Karpas-422 (cell line): Measurements from ENCODE around the gene RECQL5. TPM values are rescaled to one million over a fixed set of nuclear protein-coding genes. Genes with fewer than 3 reads are reported as not detected.

Experiments
- DNase-seq: peaks from one replicate; pipeline ENCODE4 v3.0.0-alpha.2; 2015
- H2AFZ ChIP-seq: fragments of 200-600 bp; sonication (generic); 2 replicates; pipeline ENCODE4 v1.6.1; 2014; ENCODE audit warnings: antibody characterized with exemption, low read length, mixed read lengths
- H3K27ac ChIP-seq: fragments of 200-600 bp; sonication (generic); 2 replicates; pipeline ENCODE4 v1.5.1; 2014; ENCODE audit warnings: mild to moderate bottlenecking, low read length, moderate library complexity
- H3K27me3 ChIP-seq: fragments of 200-600 bp; sonication (generic); 2 replicates; pipeline ENCODE4 v1.6.1; 2014; ENCODE audit warnings: low read length, mixed read lengths
- H3K36me3 ChIP-seq: fragments of 200-600 bp; sonication (generic); 2 replicates; pipeline ENCODE4 v1.6.1; 2014; ENCODE audit warnings: low read length, mixed read lengths; ENCODE audit not compliant: insufficient read depth
- H3K4me1 ChIP-seq: fragments of 200-600 bp; sonication (generic); 2 replicates; pipeline ENCODE4 v1.6.1; 2014; ENCODE audit warnings: mild to moderate bottlenecking, low read length, mixed read lengths
- H3K4me2 ChIP-seq: fragments of 200-600 bp; sonication (generic); 2 replicates; pipeline ENCODE4 v1.6.1; 2014; ENCODE audit warnings: low read length, low read depth, mild to moderate bottlenecking; ENCODE audit not compliant: poor library complexity, severe bottlenecking
- H3K4me3 ChIP-seq: fragments of 200-600 bp; sonication (generic); 2 replicates; pipeline ENCODE4 v1.5.1; 2014; ENCODE audit warnings: mild to moderate bottlenecking, antibody characterized with exemption, low read length, mixed read lengths
- H3K79me2 ChIP-seq: fragments of 200-600 bp; sonication (generic); 2 replicates; pipeline ENCODE4 v1.6.1; 2014; ENCODE audit warnings: mild to moderate bottlenecking, low read length, mixed read lengths
- H3K9ac ChIP-seq: fragments of 200-600 bp; sonication (generic); 2 replicates; pipeline ENCODE4 v1.6.0; 2014; ENCODE audit warnings: low read length
- H3K9me2 ChIP-seq: fragments of 200-600 bp; sonication (generic), shearing (Covaris generic); replicated peaks from 2 replicates; pipeline ENCODE4 v1.6.0; 2014; ENCODE audit warnings: mild to moderate bottlenecking, low read length, moderate library complexity; ENCODE audit not compliant: insufficient read depth
- H3K9me3 ChIP-seq: fragments of 300-700, 200-600 bp; sonication (generic); 2 replicates; pipeline ENCODE4 v1.6.1; 2014; ENCODE audit warnings: low read length, mixed read lengths
- H4K20me1 ChIP-seq: fragments of 200-600 bp; sonication (generic); 2 replicates; pipeline ENCODE4 v1.6.1; 2014; ENCODE audit warnings: mild to moderate bottlenecking, antibody characterized with exemption, low read length, low read depth; ENCODE audit not compliant: insufficient read depth
- total RNA-seq: library from RNA; depleted of rRNA; stranded (reverse); fragments of >200 nt; shearing (Covaris generic); gene quantifications from 2 replicates; pipeline ENCODE4 v1.2.3, GENCODE V29; 2014; ENCODE audit warnings: low replicate concordance

RECQL5 gene
- total RNA-seq, 1 experiment from 2014 or later, result 29.4 TPM

GRCh38 chr17:75627094-75627493, 39.9 kb downstream of the RECQL5 start:
- Histone ChIP-seq H3K27ac (no peak overlapping the region), H3K4me3 (no peak overlapping the region), H4K20me1 (no peaks in the 10 kb centered on the region), H2AFZ (no peak overlapping the region), H3K4me1 (no peaks in the 10 kb centered on the region), H3K9me2 (no peaks in the 10 kb centered on the region), H3K4me2 (no peak overlapping the region), H3K9me3 (no peaks in the 10 kb centered on the region), H3K27me3 (no peaks in the 10 kb centered on the region), H3K9ac (no peak overlapping the region), H3K79me2 (no peaks in the 10 kb centered on the region), H3K36me3 (no peaks in the 10 kb centered on the region)
- no peak for DNase-seq

GRCh38 chr17:75626496-75627038, 40.4 kb downstream of the RECQL5 start:
- H3K4me3 ChIP-seq, result no peak overlapping the region
- no peaks in the 10 kb centered on the region for H3K36me3 ChIP-seq
- H3K4me2 ChIP-seq, result no peak overlapping the region
- H3K9me3 ChIP-seq, result no peaks in the 10 kb centered on the region
- no peak overlapping the region for H3K27ac ChIP-seq
- H3K4me1 ChIP-seq, result no peaks in the 10 kb centered on the region
- H3K9me2 ChIP-seq, result no peaks in the 10 kb centered on the region
- H4K20me1 ChIP-seq, result 0 out of 2 replicates have a peak, but pooled peaks cover 5% of the 10 kb centered on the region
- no peaks in the 10 kb centered on the region for H3K27me3 ChIP-seq
- H3K79me2 ChIP-seq, result no peaks in the 10 kb centered on the region
- H2AFZ ChIP-seq, result no peak overlapping the region
- H3K9ac ChIP-seq, result no peak overlapping the region
- DNase-seq, result no peak

- Histone ChIP-seq H3K27me3 (no peaks in the 10 kb centered on the region), H3K9ac (no peak overlapping the region), H3K4me2 (no peak overlapping the region), H3K79me2 (no peaks in the 10 kb centered on the region), H4K20me1 (0 out of 2 replicates have a peak, but pooled peaks cover 6% of the 10 kb centered on the region), H3K27ac (no peak overlapping the region), H3K9me3 (no peaks in the 10 kb centered on the region), H3K9me2 (no peaks in the 10 kb centered on the region), H3K4me3 (no peak overlapping the region), H3K4me1 (no peaks in the 10 kb centered on the region), H3K36me3 (no peaks in the 10 kb centered on the region), H2AFZ (no peak overlapping the region)
- peak; percentile 80 for DNase-seq
Measured at GRCh38 chr17:75625813-75626486, 41.0 kb downstream of the RECQL5 start.

- H2AFZ ChIP-seq, result no peak overlapping the region
- H3K4me2 ChIP-seq, result no peak overlapping the region
- H3K36me3 ChIP-seq, result no peaks in the 10 kb centered on the region
- H3K27me3 ChIP-seq, result no peaks in the 10 kb centered on the region
- DNase-seq, result no peak
- H3K9me2 ChIP-seq, result no peaks in the 10 kb centered on the region
- H3K4me3 ChIP-seq, result no peak overlapping the region
- 0 out of 2 replicates have a peak, but pooled peaks cover 12% of the 10 kb centered on the region for H4K20me1 ChIP-seq
- no peak overlapping the region for H3K9ac ChIP-seq
- H3K79me2 ChIP-seq, result no peaks in the 10 kb centered on the region
- no peaks in the 10 kb centered on the region for H3K4me1 ChIP-seq
- no peaks in the 10 kb centered on the region for H3K9me3 ChIP-seq
- no peak overlapping the region for H3K27ac ChIP-seq
Measured at GRCh38 chr17:75624714-75625345, 42.1 kb downstream of the RECQL5 start.

- H3K9ac ChIP-seq, result no peak overlapping the region
- H3K4me2 ChIP-seq, result no peak overlapping the region
- H3K4me1 ChIP-seq, result no peaks in the 10 kb centered on the region
- no peaks in the 10 kb centered on the region for H3K9me2 ChIP-seq
- DNase-seq, result no peak
- H3K27ac ChIP-seq, result no peak overlapping the region
- no peak overlapping the region for H3K4me3 ChIP-seq
- no peaks in the 10 kb centered on the region for H3K79me2 ChIP-seq
- H3K27me3 ChIP-seq, result no peaks in the 10 kb centered on the region
- H3K36me3 ChIP-seq, result no peaks in the 10 kb centered on the region
- no peak overlapping the region for H2AFZ ChIP-seq
- H4K20me1 ChIP-seq, result 0 out of 2 replicates have a peak, but pooled peaks cover 12% of the 10 kb centered on the region
- H3K9me3 ChIP-seq, result no peaks in the 10 kb centered on the region
Measured at GRCh38 chr17:75624021-75624420, 42.9 kb downstream of the RECQL5 start.

GRCh38 chr17:75623386-75623785, 43.6 kb downstream of the RECQL5 start:
- Histone ChIP-seq H3K9me3 (no peaks in the 10 kb centered on the region), H3K36me3 (no peaks in the 10 kb centered on the region), H2AFZ (no peak overlapping the region), H3K27ac (no peak overlapping the region), H3K4me3 (no peak overlapping the region), H3K79me2 (no peaks in the 10 kb centered on the region), H3K27me3 (no peaks in the 10 kb centered on the region), H3K9me2 (no peaks in the 10 kb centered on the region), H3K4me1 (no peaks in the 10 kb centered on the region), H3K4me2 (no peak overlapping the region), H4K20me1 (0 out of 2 replicates have a peak, but pooled peaks cover 12% of the 10 kb centered on the region), H3K9ac (no peak overlapping the region)
- no peak for DNase-seq

- Histone ChIP-seq H3K27me3 (no peaks in the 10 kb centered on the region), H3K79me2 (no peaks in the 10 kb centered on the region), H4K20me1 (0 out of 2 replicates have a peak, but pooled peaks cover 12% of the 10 kb centered on the region), H3K36me3 (no peaks in the 10 kb centered on the region), H2AFZ (no peak overlapping the region), H3K4me3 (no peak overlapping the region), H3K4me1 (no peaks in the 10 kb centered on the region), H3K9me3 (no peaks in the 10 kb centered on the region), H3K9ac (no peak overlapping the region), H3K27ac (no peak overlapping the region), H3K4me2 (no peak overlapping the region), H3K9me2 (no peaks in the 10 kb centered on the region)
- no peak for DNase-seq
Measured at GRCh38 chr17:75622771-75623273, 44.1 kb downstream of the RECQL5 start.

- Histone ChIP-seq H3K27ac (no peak overlapping the region), H3K9me2 (no peaks in the 10 kb centered on the region), H3K27me3 (no peaks in the 10 kb centered on the region), H3K79me2 (no peaks in the 10 kb centered on the region), H2AFZ (no peak overlapping the region), H3K9ac (no peak overlapping the region), H3K36me3 (no peaks in the 10 kb centered on the region), H3K4me1 (no peaks in the 10 kb centered on the region), H3K4me3 (no peak overlapping the region), H4K20me1 (0 out of 2 replicates have a peak, but pooled peaks cover 12% of the 10 kb centered on the region), H3K9me3 (no peaks in the 10 kb centered on the region), H3K4me2 (no peak overlapping the region)
- DNase-seq, result no peak
Measured at GRCh38 chr17:75622076-75622475, 44.9 kb downstream of the RECQL5 start.
